Gastrocnemius medialis (tissue), 4 donors: ENCODE results near the gene BRINP1.

Experiments used
- POLR2A ChIP-seq, 2 donors: fragments of 450-650 bp; IDR thresholded peaks; one replicate each; pipeline ENCODE4 v1.6.1; 2017; ENCODE audit warnings: antibody characterized with exemption in 2 of 2, mild to moderate bottlenecking in 2 of 2, moderate library complexity in 2 of 2
- TF ChIP-seq, protein P1 (sequence below), 5 experiments: fragments of 450-650 bp in 3 of 5; fragments of 200-600 bp in 2 of 5; sonication (generic) in 2 of 5; IDR thresholded peaks in 4 of 5; conservative IDR thresholded peaks in 1 of 5; 1 replicate in 4 of 5; 2 replicates in 1 of 5; pipeline ENCODE4 v1.5.1; 2016 to 2019; ENCODE audit warnings: antibody characterized with exemption in 5 of 5, mild to moderate bottlenecking in 3 of 5, moderate library complexity in 3 of 5

DNA sequence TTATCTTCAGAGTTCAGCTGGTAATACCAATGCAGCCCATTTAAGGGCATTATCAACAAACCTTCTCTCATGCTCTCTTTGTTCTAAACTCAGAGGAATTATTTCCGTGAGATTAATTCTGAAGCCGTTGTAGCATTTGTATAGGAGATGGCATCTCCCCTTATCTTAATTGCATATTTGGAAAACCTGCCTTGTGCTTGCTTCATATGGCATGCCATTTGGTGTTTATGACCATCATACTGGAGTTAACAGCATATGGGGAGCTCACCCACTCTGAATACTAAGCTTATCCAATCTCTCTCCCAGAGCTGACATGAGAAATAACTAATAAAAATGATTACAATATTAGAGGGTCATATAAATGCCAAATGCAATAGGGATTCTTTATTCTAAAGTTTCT lies 243.2 kb downstream of the BRINP1 start:
- TF ChIP-seq, protein P1, sequence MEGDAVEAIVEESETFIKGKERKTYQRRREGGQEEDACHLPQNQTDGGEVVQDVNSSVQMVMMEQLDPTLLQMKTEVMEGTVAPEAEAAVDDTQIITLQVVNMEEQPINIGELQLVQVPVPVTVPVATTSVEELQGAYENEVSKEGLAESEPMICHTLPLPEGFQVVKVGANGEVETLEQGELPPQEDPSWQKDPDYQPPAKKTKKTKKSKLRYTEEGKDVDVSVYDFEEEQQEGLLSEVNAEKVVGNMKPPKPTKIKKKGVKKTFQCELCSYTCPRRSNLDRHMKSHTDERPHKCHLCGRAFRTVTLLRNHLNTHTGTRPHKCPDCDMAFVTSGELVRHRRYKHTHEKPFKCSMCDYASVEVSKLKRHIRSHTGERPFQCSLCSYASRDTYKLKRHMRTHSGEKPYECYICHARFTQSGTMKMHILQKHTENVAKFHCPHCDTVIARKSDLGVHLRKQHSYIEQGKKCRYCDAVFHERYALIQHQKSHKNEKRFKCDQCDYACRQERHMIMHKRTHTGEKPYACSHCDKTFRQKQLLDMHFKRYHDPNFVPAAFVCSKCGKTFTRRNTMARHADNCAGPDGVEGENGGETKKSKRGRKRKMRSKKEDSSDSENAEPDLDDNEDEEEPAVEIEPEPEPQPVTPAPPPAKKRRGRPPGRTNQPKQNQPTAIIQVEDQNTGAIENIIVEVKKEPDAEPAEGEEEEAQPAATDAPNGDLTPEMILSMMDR (IDR thresholded peaks at IDR 0.05 in 4 of 5, conservative IDR thresholded peaks at IDR 0.05 in 1 of 5) = no peak
- no peak for TF ChIP-seq POLR2A (IDR thresholded peaks at IDR 0.05)
